PC-9 (cell line): ENCODE measurements around the gene ZNF581. TPM values are rescaled to one million over a fixed set of nuclear protein-coding genes. Genes with fewer than 3 reads are reported as not detected.
A peak's percentile ranks its signal among the peaks of the same experiment; 100 is the strongest.

Source experiments
- BruUV-seq: library from RNA; stranded (reverse); fragments of 400-500 nt; replicated peaks from 2 replicates; lab custom pipeline; 2021; lab: Mats Ljungman, UMichigan
- CTCF ChIA-PET: fragments of 300-600 bp; sonication (Branson Sonifier 250); formaldehyde crosslinking; loops from one replicate; lab custom pipeline; 2022; ENCODE audit warnings: antibody characterized with exemption; lab: Charles Lee
- POLR2A ChIA-PET: fragments of 300-600 bp; sonication (Branson Sonifier 250); formaldehyde crosslinking; loops from one replicate; lab custom pipeline; 2022; ENCODE audit warnings: antibody characterized with exemption; ENCODE audit not compliant: unreplicated experiment; lab: Charles Lee
- DNase-seq, 2 experiments: peaks; one replicate each; pipeline versions ENCODE4 v3.0.0 to v3.0.0-alpha.2; 2015 to 2022; ENCODE audit warnings: mixed read lengths in 1 of 2
- H2AFZ ChIP-seq: fragments of 200-600 bp; sonication (generic); 2 replicates; pipeline ENCODE4 v1.8.1; 2017; ENCODE audit warnings: antibody characterized with exemption
- H3F3A ChIP-seq: fragments of 200-600 bp; sonication (generic); 2 replicates; pipeline ENCODE4 v1.8.1; 2017; ENCODE audit warnings: antibody characterized with exemption, mild to moderate bottlenecking, low read depth; ENCODE audit not compliant: insufficient read depth
- H3K27ac ChIP-seq: fragments of 200-600 bp; sonication (generic); 2 replicates; pipeline ENCODE4 v1.6.1; 2016; ENCODE audit warnings: mixed run types
- H3K27me3 ChIP-seq: fragments of 200-600 bp; sonication (generic); 2 replicates; pipeline ENCODE4 v1.6.1; 2016; ENCODE audit warnings: low read depth, mixed run types; ENCODE audit not compliant: insufficient read depth
- H3K36me3 ChIP-seq: fragments of 200-600 bp; sonication (generic); 2 replicates; pipeline ENCODE4 v1.6.1; 2016; ENCODE audit warnings: low read depth, mixed run types
- H3K4me1 ChIP-seq: fragments of 200-600 bp; sonication (generic); replicated peaks from 2 replicates; pipeline ENCODE4 v1.6.1; 2016; ENCODE audit warnings: mixed run types; ENCODE audit not compliant: insufficient read depth
- H3K4me2 ChIP-seq: fragments of 200-600 bp; sonication (generic); 2 replicates; pipeline ENCODE4 v1.6.1; 2017; ENCODE audit warnings: mixed run types
- H3K4me3 ChIP-seq: fragments of 200-600 bp; sonication (generic); 2 replicates; pipeline ENCODE4 v1.6.1; 2016; ENCODE audit warnings: mixed run types
- H3K79me2 ChIP-seq: fragments of 200-600 bp; sonication (generic); 2 replicates; pipeline ENCODE4 v1.6.1; 2017; ENCODE audit warnings: low read depth, mixed run types
- H3K9me2 ChIP-seq: fragments of 200-600 bp; sonication (generic); 2 replicates; pipeline ENCODE4 v1.8.1; 2017; ENCODE audit warnings: mild to moderate bottlenecking; ENCODE audit not compliant: insufficient read depth
- H3K9me3 ChIP-seq: fragments of 200-600 bp; sonication (generic); 2 replicates; pipeline ENCODE4 v1.8.1; 2016; ENCODE audit warnings: low read depth; ENCODE audit not compliant: insufficient read depth
- H4K20me1 ChIP-seq: fragments of 200-600 bp; sonication (generic); 2 replicates; pipeline ENCODE4 v1.8.1; 2017; ENCODE audit not compliant: insufficient read depth
- EZH2 ChIP-seq: fragments of 200-600 bp; sonication (generic); IDR thresholded peaks from 2 replicates; pipeline ENCODE4 v1.8.0; 2017; ENCODE audit warnings: antibody characterized with exemption, low read depth
- intact Hi-C: fragments of 100-400 bp; cut with micrococcal nuclease; formaldehyde crosslinking; loops from one replicate; pipeline ENCODE4 v1.10.0; 2022; ENCODE audit not compliant: unreplicated experiment
- total RNA-seq: library from RNA; stranded (reverse); gene quantifications from 2 replicates; pipeline ENCODE4 v1.2.3, GENCODE V29; 2021
- TF ChIP-seq, protein P1 (sequence below): fragments of 200-600 bp; sonication (generic); conservative IDR thresholded peaks from 2 replicates; pipeline ENCODE4 v1.6.1; 2017; ENCODE audit warnings: mixed run types, antibody characterized with exemption, mild to moderate bottlenecking, moderate library complexity

The ZNF581 gene
- total RNA-seq, 1 experiment from 2014 or later: 53.5 TPM

DNA sequence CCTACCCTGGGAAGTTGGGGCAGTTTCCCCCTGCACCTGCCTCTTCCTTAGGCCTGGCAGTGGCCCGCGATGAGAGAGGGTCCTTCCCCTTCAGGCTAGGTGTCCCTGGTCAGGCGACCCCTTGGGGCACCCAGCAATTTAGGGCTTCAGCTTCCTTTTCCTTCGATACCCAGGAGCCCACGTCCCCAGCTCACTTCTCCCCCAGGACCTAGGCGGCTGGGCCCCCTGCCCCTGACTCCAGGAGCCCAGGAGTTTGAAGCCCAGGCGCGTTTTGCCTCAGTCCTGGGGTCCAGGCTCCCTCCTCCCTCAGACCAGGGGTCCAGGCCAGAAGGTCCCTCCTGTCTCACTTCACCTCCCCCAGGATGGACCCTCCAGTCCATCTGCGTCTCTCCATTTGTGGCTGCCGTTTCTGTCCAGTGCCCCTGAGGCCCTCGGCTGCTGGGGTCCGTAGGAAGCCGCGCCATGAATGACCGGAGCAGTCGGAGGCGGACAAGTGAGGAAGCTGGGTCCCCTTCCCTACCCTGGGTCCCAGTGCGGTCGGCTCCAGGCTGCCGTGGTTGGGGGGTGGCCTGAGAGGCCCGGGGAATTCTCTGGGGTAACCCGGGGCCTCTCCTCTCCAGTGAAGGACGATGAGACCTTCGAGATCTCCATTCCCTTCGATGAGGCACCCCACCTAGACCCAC is 5.3 kb downstream of the ZNF581 start:
- ChIA-PET POLR2A (no interaction called here), CTCF (no interaction called here)
- Histone ChIP-seq H4K20me1 (peaks cover 8% of the 10 kb centered on the region; the same call in 1 of the 2 replicates), H2AFZ (no peak overlapping the region), H3K4me2 (no peak overlapping the region), H3K36me3 (peaks cover 6% of the 10 kb centered on the region), H3F3A (peaks cover 24% of the 10 kb centered on the region; the same call in 1 of the 2 replicates), H3K27ac (no peak overlapping the region), H3K4me3 (no peak overlapping the region), H3K79me2 (peaks cover 31% of the 10 kb centered on the region), H3K9me2 (no peaks in the 10 kb centered on the region), H3K27me3 (no peaks in the 10 kb centered on the region), H3K4me1 (peaks cover 13% of the 10 kb centered on the region), H3K9me3 (no peaks in the 10 kb centered on the region)
- intact Hi-C loops: no loop called here
- no TSS peak for BruUV-seq
- DNase-seq: peak in 1 of 2 experiments; percentile 4
- TF ChIP-seq, protein P1, sequence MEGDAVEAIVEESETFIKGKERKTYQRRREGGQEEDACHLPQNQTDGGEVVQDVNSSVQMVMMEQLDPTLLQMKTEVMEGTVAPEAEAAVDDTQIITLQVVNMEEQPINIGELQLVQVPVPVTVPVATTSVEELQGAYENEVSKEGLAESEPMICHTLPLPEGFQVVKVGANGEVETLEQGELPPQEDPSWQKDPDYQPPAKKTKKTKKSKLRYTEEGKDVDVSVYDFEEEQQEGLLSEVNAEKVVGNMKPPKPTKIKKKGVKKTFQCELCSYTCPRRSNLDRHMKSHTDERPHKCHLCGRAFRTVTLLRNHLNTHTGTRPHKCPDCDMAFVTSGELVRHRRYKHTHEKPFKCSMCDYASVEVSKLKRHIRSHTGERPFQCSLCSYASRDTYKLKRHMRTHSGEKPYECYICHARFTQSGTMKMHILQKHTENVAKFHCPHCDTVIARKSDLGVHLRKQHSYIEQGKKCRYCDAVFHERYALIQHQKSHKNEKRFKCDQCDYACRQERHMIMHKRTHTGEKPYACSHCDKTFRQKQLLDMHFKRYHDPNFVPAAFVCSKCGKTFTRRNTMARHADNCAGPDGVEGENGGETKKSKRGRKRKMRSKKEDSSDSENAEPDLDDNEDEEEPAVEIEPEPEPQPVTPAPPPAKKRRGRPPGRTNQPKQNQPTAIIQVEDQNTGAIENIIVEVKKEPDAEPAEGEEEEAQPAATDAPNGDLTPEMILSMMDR: no peak
- TF ChIP-seq EZH2: no peak

DNA sequence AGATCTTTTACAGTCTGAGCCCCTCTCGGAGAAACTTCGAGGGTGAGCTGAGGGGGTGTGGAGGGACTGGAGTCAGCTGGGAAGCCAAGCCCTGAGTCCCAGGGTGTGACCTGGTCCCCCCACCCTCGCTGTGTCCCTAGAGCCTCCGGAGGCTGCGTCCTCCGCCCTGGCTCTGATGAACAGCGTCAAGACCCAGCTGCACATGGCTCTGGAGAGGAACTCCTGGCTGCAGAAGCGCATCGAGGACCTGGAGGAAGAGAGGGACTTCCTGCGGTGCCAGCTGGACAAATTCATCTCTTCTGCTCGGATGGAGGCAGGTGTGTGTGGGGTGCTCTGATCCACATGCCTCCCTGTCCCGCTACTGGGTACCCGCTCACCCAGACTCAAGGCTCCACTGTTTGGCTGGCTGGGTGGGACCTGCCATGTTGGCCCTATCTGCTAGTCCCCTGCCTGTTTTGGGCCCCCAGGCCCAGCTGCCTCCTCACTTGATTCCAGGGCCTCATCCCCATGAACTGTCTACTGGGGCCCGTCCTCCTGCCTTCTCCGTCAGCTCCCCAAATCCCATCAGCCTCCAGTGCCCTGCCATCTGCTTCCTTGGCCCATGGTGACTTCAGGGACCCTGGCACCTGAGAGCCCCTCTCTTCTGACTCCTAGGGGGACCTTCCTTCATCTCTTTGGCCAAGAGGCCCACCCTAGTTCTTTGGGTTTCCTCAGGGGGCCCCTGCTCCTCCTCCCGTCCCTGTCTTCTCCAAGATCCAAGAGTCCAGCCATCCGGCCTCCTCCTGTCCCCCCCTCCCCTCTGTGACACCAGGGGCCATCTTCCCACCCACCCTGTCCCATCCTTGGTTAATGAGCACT is 6.0 kb downstream of the ZNF581 start:
- Histone ChIP-seq H4K20me1 (peaks cover 8% of the 10 kb centered on the region; the same call in 1 of the 2 replicates), H3K9me2 (no peaks in the 10 kb centered on the region), H3K27ac (no peak overlapping the region), H3K79me2 (peaks cover 24% of the 10 kb centered on the region), H3K4me1 (peaks cover 12% of the 10 kb centered on the region), H3K36me3 (peaks cover 6% of the 10 kb centered on the region), H3K27me3 (no peaks in the 10 kb centered on the region), H3K4me3 (no peak overlapping the region), H2AFZ (no peak overlapping the region), H3F3A (peaks cover 24% of the 10 kb centered on the region; the same call in 1 of the 2 replicates), H3K9me3 (no peaks in the 10 kb centered on the region), H3K4me2 (no peak overlapping the region)
- TF ChIP-seq, protein P1: no peak
- TF ChIP-seq EZH2: no peak
- POLR2A ChIA-PET: interaction anchor here (0.5 kb wide), 1 partner anchor 103 kb away, joined by 14 read pairs; no protein-coding TSS in a partner anchor
- CTCF ChIA-PET: no interaction called here
- no TSS peak for BruUV-seq
- peak in 1 of 2 experiments; percentile 15 for DNase-seq
- intact Hi-C loops: loop anchor here (5.0 kb wide), 1 partner anchor 493 kb away; the partner anchor contains the start of gene ZNF444

DNA sequence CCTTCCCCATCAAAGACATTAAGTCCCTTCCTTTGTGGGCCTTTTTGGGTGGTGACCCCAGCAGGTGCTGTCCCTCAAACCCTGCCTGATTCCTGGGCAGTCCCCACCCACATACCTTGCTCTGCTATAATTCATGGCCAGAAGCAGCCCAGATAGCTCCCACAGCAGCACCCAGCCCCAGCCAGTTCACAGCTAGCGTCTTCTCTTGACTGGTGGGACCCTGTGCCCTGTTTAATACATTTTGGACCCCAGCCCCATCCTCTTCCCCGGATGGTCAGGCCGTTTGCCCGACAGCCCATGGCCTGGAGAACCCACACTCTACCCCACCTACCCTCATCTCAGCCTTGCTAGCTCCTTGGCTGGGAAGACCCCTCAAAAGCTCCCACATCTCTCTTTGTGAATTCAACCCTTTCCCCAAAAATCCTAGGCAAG is 6.7 kb downstream of the ZNF581 start:
- Histone ChIP-seq H3K9me3 (no peaks in the 10 kb centered on the region), H3K4me1 (peaks cover 5% of the 10 kb centered on the region), H3K9me2 (no peaks in the 10 kb centered on the region), H4K20me1 (peaks cover 8% of the 10 kb centered on the region; the same call in 1 of the 2 replicates), H3F3A (peaks cover 26% of the 10 kb centered on the region; the same call in 1 of the 2 replicates), H3K27me3 (no peaks in the 10 kb centered on the region), H2AFZ (no peak overlapping the region), H3K27ac (no peak overlapping the region), H3K4me2 (no peak overlapping the region), H3K4me3 (no peak overlapping the region), H3K36me3 (peaks cover 6% of the 10 kb centered on the region), H3K79me2 (peaks cover 20% of the 10 kb centered on the region)
- TF ChIP-seq, protein P1: no peak
- no peak for TF ChIP-seq EZH2
- no TSS peak for BruUV-seq
- intact Hi-C loops: loop anchor here (5.0 kb wide), 1 partner anchor 492 kb away; the partner anchor contains the start of gene ZNF444
- CTCF ChIA-PET: no interaction called here
- no peak for DNase-seq
- POLR2A ChIA-PET: interaction anchor here (0.5 kb wide), 1 partner anchor 104 kb away, joined by 14 read pairs; no protein-coding TSS in a partner anchor
